ENCODE results near the gene PLCG1.

Gene PLCG1

GRCh38 chr20:41187668-41188067 is 50.3 kb downstream of the PLCG1 start:
- Histone ChIP-seq H3K27me3 (ENCODE audit: control insufficient read depth, low read length) (no peaks in the 10 kb centered on the region), H3K79me2 (ENCODE audit: control insufficient read depth, low read length) (no peaks in the 10 kb centered on the region), H3K9me3 (ENCODE audit: control insufficient read depth, insufficient read depth, low read length) (peaks cover 8% of the 10 kb centered on the region; the same call in 1 of the 2 replicates), H3F3A (ENCODE audit: control insufficient read depth, insufficient read depth) (no peaks in the 10 kb centered on the region), H4K20me1 (ENCODE audit: control insufficient read depth, insufficient read depth, low read depth, low read length) (no peaks in the 10 kb centered on the region), H3K4me1 (ENCODE audit: control insufficient read depth, low read length) (no peaks in the 10 kb centered on the region), H3K4me2 (ENCODE audit: low read length) (no peak overlapping the region), H3K27ac (ENCODE audit: low read depth, low read length) (no peak overlapping the region), H3K36me3 (ENCODE audit: control insufficient read depth, low read length) (no peaks in the 10 kb centered on the region), H3K4me3 (ENCODE audit: low read length) (no peak overlapping the region), H3K9me2 (replicated peaks; ENCODE audit: control insufficient read depth, low read length) (no peaks in the 10 kb centered on the region)
- TF ChIP-seq, protein P1, sequence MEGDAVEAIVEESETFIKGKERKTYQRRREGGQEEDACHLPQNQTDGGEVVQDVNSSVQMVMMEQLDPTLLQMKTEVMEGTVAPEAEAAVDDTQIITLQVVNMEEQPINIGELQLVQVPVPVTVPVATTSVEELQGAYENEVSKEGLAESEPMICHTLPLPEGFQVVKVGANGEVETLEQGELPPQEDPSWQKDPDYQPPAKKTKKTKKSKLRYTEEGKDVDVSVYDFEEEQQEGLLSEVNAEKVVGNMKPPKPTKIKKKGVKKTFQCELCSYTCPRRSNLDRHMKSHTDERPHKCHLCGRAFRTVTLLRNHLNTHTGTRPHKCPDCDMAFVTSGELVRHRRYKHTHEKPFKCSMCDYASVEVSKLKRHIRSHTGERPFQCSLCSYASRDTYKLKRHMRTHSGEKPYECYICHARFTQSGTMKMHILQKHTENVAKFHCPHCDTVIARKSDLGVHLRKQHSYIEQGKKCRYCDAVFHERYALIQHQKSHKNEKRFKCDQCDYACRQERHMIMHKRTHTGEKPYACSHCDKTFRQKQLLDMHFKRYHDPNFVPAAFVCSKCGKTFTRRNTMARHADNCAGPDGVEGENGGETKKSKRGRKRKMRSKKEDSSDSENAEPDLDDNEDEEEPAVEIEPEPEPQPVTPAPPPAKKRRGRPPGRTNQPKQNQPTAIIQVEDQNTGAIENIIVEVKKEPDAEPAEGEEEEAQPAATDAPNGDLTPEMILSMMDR (IDR thresholded peaks at IDR 0.05; ENCODE audit: low read depth, low read length, poor library complexity, severe bottlenecking): no peak
- TF ChIP-seq EZH2phosphoT487 (IDR thresholded peaks at IDR 0.05; ENCODE audit: borderline replicate concordance, low read length): no peak

- Histone ChIP-seq H3K79me2 (ENCODE audit: control insufficient read depth, low read length) (no peaks in the 10 kb centered on the region), H3K4me1 (ENCODE audit: control insufficient read depth, low read length) (no peaks in the 10 kb centered on the region), H3K27ac (ENCODE audit: low read depth, low read length) (no peak overlapping the region), H3K9me2 (replicated peaks; ENCODE audit: control insufficient read depth, low read length) (no peaks in the 10 kb centered on the region), H3K27me3 (ENCODE audit: control insufficient read depth, low read length) (no peaks in the 10 kb centered on the region), H3K36me3 (ENCODE audit: control insufficient read depth, low read length) (no peaks in the 10 kb centered on the region), H4K20me1 (ENCODE audit: control insufficient read depth, insufficient read depth, low read depth, low read length) (no peaks in the 10 kb centered on the region), H3K4me2 (ENCODE audit: low read length) (no peak overlapping the region), H3K9me3 (ENCODE audit: control insufficient read depth, insufficient read depth, low read length) (peaks cover 8% of the 10 kb centered on the region; the same call in 1 of the 2 replicates), H3F3A (ENCODE audit: control insufficient read depth, insufficient read depth) (no peaks in the 10 kb centered on the region), H3K4me3 (ENCODE audit: low read length) (no peak overlapping the region)
- TF ChIP-seq EZH2phosphoT487 (IDR thresholded peaks at IDR 0.05; ENCODE audit: borderline replicate concordance, low read length): no peak
- TF ChIP-seq, protein P1 (IDR thresholded peaks at IDR 0.05; ENCODE audit: low read depth, low read length, poor library complexity, severe bottlenecking): no peak
Observed at GRCh38 chr20:41191562-41192500, 54.5 kb downstream of the PLCG1 start.

GRCh38 chr20:41192575-41192974 is 55.2 kb downstream of the PLCG1 start:
- no peaks in the 10 kb centered on the region for H3K79me2 ChIP-seq (ENCODE audit: control insufficient read depth, low read length)
- TF ChIP-seq, protein P1 (IDR thresholded peaks at IDR 0.05; ENCODE audit: low read depth, low read length, poor library complexity, severe bottlenecking): no peak
- no peak for TF ChIP-seq EZH2phosphoT487 (IDR thresholded peaks at IDR 0.05; ENCODE audit: borderline replicate concordance, low read length)
- H3K36me3 ChIP-seq (ENCODE audit: control insufficient read depth, low read length): no peaks in the 10 kb centered on the region
- H3K4me1 ChIP-seq (ENCODE audit: control insufficient read depth, low read length): no peaks in the 10 kb centered on the region
- H3K27me3 ChIP-seq (ENCODE audit: control insufficient read depth, low read length): no peaks in the 10 kb centered on the region
- H3F3A ChIP-seq (ENCODE audit: control insufficient read depth, insufficient read depth): no peaks in the 10 kb centered on the region
- peaks cover 8% of the 10 kb centered on the region; the same call in 1 of the 2 replicates for H3K9me3 ChIP-seq (ENCODE audit: control insufficient read depth, insufficient read depth, low read length)
- H3K27ac ChIP-seq (ENCODE audit: low read depth, low read length): no peak overlapping the region
- no peak overlapping the region for H3K4me2 ChIP-seq (ENCODE audit: low read length)
- no peak overlapping the region for H3K4me3 ChIP-seq (ENCODE audit: low read length)
- no peaks in the 10 kb centered on the region for H3K9me2 ChIP-seq (replicated peaks; ENCODE audit: control insufficient read depth, low read length)
- H4K20me1 ChIP-seq (ENCODE audit: control insufficient read depth, insufficient read depth, low read depth, low read length): no peaks in the 10 kb centered on the region

All from DOHH2 (cell line).